Measurements from ENCODE around the gene SLC6A12. TPM values are rescaled to one million over a fixed set of nuclear protein-coding genes. Genes with fewer than 3 reads are reported as not detected.

Gene SLC6A12
- polyA plus RNA-seq, 1 donor from 2014 or later: 0.15 TPM

- Histone ChIP-seq H4K20me1 (ENCODE audit: insufficient read depth) (no peaks in the 10 kb centered on the region), H3K4me3 (ENCODE audit: low read length) (no peak overlapping the region), H3K27me3 (ENCODE audit: insufficient read depth, low read depth, low read length) (no peaks in the 10 kb centered on the region), H3F3A (ENCODE audit: insufficient read depth, low read length, poor library complexity, severe bottlenecking) (no peaks in the 10 kb centered on the region), H2AFZ (ENCODE audit: low read depth, low read length) (no peak overlapping the region), H3K36me3 (ENCODE audit: insufficient read depth, low read length) (no peaks in the 10 kb centered on the region), H3K4me2 (ENCODE audit: low read length) (no peak overlapping the region), H3K9me2 (ENCODE audit: insufficient read depth, low read length) (no peaks in the 10 kb centered on the region), H3K9me3 (ENCODE audit: low read length) (no peaks in the 10 kb centered on the region), H3K79me2 (replicated peaks; ENCODE audit: insufficient read depth, low read length) (no peaks in the 10 kb centered on the region), H3K27ac (ENCODE audit: low read length) (no peak overlapping the region), H3K9ac (ENCODE audit: low read length) (no peak overlapping the region)
- no peak for TF ChIP-seq TAF1 (IDR thresholded peaks at IDR 0.05; ENCODE audit: low read depth)
- no peak for TF ChIP-seq EP300 (conservative IDR thresholded peaks at IDR 0.05; ENCODE audit: poor library complexity, severe bottlenecking)
- TF ChIP-seq POLR2AphosphoS5 (IDR thresholded peaks at IDR 0.05): no peak
- no peak for TF ChIP-seq MXI1 (conservative IDR thresholded peaks at IDR 0.05; ENCODE audit: poor library complexity, severe bottlenecking)
- no peak for TF ChIP-seq RAD21 (conservative IDR thresholded peaks at IDR 0.05)
- TF ChIP-seq CTCF (IDR thresholded peaks at IDR 0.05; ENCODE audit: poor library complexity, severe bottlenecking): no peak
- no peak for TF ChIP-seq EZH2 (IDR thresholded peaks at IDR 0.05; ENCODE audit: borderline replicate concordance, insufficient read depth, low read length, poor library complexity, severe bottlenecking)
- TF ChIP-seq SMC3 (conservative IDR thresholded peaks at IDR 0.05; ENCODE audit: poor library complexity): no peak
- TF ChIP-seq, protein P1, sequence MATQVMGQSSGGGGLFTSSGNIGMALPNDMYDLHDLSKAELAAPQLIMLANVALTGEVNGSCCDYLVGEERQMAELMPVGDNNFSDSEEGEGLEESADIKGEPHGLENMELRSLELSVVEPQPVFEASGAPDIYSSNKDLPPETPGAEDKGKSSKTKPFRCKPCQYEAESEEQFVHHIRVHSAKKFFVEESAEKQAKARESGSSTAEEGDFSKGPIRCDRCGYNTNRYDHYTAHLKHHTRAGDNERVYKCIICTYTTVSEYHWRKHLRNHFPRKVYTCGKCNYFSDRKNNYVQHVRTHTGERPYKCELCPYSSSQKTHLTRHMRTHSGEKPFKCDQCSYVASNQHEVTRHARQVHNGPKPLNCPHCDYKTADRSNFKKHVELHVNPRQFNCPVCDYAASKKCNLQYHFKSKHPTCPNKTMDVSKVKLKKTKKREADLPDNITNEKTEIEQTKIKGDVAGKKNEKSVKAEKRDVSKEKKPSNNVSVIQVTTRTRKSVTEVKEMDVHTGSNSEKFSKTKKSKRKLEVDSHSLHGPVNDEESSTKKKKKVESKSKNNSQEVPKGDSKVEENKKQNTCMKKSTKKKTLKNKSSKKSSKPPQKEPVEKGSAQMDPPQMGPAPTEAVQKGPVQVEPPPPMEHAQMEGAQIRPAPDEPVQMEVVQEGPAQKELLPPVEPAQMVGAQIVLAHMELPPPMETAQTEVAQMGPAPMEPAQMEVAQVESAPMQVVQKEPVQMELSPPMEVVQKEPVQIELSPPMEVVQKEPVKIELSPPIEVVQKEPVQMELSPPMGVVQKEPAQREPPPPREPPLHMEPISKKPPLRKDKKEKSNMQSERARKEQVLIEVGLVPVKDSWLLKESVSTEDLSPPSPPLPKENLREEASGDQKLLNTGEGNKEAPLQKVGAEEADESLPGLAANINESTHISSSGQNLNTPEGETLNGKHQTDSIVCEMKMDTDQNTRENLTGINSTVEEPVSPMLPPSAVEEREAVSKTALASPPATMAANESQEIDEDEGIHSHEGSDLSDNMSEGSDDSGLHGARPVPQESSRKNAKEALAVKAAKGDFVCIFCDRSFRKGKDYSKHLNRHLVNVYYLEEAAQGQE (IDR thresholded peaks at IDR 0.05; ENCODE audit: borderline replicate concordance): no peak
Measured at GRCh38 chr12:191541-191940, 22.4 kb downstream of the SLC6A12 start.

DNA sequence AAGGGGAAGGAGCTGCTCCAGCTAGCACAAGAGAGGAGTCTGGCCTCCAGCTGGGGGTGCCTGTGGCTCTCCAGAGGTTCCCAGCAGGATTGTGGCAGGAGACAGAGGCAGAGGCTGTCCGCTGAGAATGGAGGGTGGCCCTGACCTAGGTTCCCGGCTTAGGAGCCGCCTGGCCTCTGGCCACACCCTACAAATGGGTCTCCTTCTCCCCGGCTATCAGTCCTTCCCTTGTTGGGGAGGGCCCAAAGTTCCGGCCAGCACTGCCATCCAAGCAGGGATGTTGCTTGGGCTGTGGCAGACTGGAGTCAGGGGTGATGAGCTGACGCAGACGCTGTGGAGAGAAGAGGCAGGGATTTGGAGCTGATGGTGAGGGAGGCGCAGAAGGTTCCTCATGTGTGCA, 23.1 kb downstream of the SLC6A12 start:
- TF ChIP-seq EZH2 (IDR thresholded peaks at IDR 0.05; ENCODE audit: borderline replicate concordance, insufficient read depth, low read length, poor library complexity, severe bottlenecking) (no peak), MXI1 (conservative IDR thresholded peaks at IDR 0.05; ENCODE audit: poor library complexity, severe bottlenecking) (no peak), SMC3 (conservative IDR thresholded peaks at IDR 0.05; ENCODE audit: poor library complexity) (no peak), TAF1 (IDR thresholded peaks at IDR 0.05; ENCODE audit: low read depth) (no peak), POLR2AphosphoS5 (IDR thresholded peaks at IDR 0.05) (no peak)
- TF ChIP-seq, protein P1 (IDR thresholded peaks at IDR 0.05; ENCODE audit: borderline replicate concordance): no peak
- Histone ChIP-seq H3F3A (ENCODE audit: insufficient read depth, low read length, poor library complexity, severe bottlenecking) (no peaks in the 10 kb centered on the region), H3K9me2 (ENCODE audit: insufficient read depth, low read length) (no peaks in the 10 kb centered on the region), H3K9me3 (ENCODE audit: low read length) (no peaks in the 10 kb centered on the region), H3K27me3 (ENCODE audit: insufficient read depth, low read depth, low read length) (no peaks in the 10 kb centered on the region), H3K36me3 (ENCODE audit: insufficient read depth, low read length) (no peaks in the 10 kb centered on the region), H2AFZ (ENCODE audit: low read depth, low read length) (no peak overlapping the region), H4K20me1 (ENCODE audit: insufficient read depth) (no peaks in the 10 kb centered on the region), H3K4me3 (ENCODE audit: low read length) (no peak overlapping the region), H3K27ac (ENCODE audit: low read length) (no peak overlapping the region), H3K4me2 (ENCODE audit: low read length) (no peak overlapping the region), H3K9ac (ENCODE audit: low read length) (no peak overlapping the region), H3K79me2 (replicated peaks; ENCODE audit: insufficient read depth, low read length) (no peaks in the 10 kb centered on the region)
